ENCODE results near the gene CHMP6. TPM values are rescaled to one million over a fixed set of nuclear protein-coding genes. Genes with fewer than 3 reads are reported as not detected.
A peak's percentile ranks its signal among the peaks of the same experiment; 100 is the strongest.

Gene CHMP6
- total and polyA plus RNA-seq, 5 donors = 18.4 to 24.6 (median 20.4) TPM

GRCh38 chr17:81043319-81043724, 51.7 kb downstream of the CHMP6 start:
- no peaks in the 10 kb centered on the region for H3K27me3 ChIP-seq (ENCODE audit: control insufficient read depth, insufficient read depth)
- H3K4me1 ChIP-seq (ENCODE audit: control insufficient read depth, insufficient read depth, low read length) = peaks cover 20% of the 10 kb centered on the region
- DNase-seq (no peak), ATAC-seq (no peak)
- H3K9me3 ChIP-seq (ENCODE audit: control insufficient read depth, low read length) = no peaks in the 10 kb centered on the region
- intact Hi-C loops (cut with DNase I) = no loop called here
- no peak overlapping the region for H3K4me3 ChIP-seq (ENCODE audit: low read length)
- H3K27ac ChIP-seq (ENCODE audit: low read length) = peak overlapping the region; percentile 67
- WGBS = 78% methylated on average over 19 of the region's 19 CpGs

GRCh38 chr17:81043725-81044427, 52.2 kb downstream of the CHMP6 start:
- peak overlapping the region; percentile 67 for H3K27ac ChIP-seq (ENCODE audit: low read length)
- no peaks in the 10 kb centered on the region for H3K9me3 ChIP-seq (ENCODE audit: control insufficient read depth, low read length)
- peaks cover 17% of the 10 kb centered on the region for H3K4me1 ChIP-seq (ENCODE audit: control insufficient read depth, insufficient read depth, low read length)
- intact Hi-C loops (cut with DNase I) = no loop called here
- DNase-seq (peak in 2 of 3 donors; percentile 54 to 83), ATAC-seq (peak; percentile 13 to 56)
- WGBS = 61% methylated on average over 38 of the region's 38 CpGs
- H3K27me3 ChIP-seq (ENCODE audit: control insufficient read depth, insufficient read depth) = no peaks in the 10 kb centered on the region
- H3K4me3 ChIP-seq (ENCODE audit: low read length) = no peak overlapping the region

DNA sequence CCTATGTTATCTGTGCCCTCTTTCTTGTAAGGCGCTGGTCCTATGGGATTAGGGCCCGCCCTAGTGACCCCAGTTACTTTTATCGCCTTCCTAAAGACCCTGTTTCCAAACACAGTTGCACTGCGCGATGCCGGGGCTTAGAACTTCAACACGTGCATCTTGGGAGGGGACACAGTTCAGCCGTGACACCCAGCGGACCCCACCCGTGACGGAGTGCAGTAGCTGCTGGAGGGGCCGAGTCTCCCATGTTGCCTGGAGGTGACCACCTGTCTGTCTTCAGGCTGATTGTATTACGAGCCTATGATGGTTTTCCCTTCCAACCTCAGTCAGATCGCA, 52.8 kb downstream of the CHMP6 start:
- no peak overlapping the region for H3K4me3 ChIP-seq (ENCODE audit: low read length)
- intact Hi-C loops (cut with DNase I) = no loop called here
- peaks cover 14% of the 10 kb centered on the region for H3K4me1 ChIP-seq (ENCODE audit: control insufficient read depth, insufficient read depth, low read length)
- 44% methylated on average over 14 of the region's 14 CpGs for WGBS
- peak overlapping the region; percentile 67 for H3K27ac ChIP-seq (ENCODE audit: low read length)
- ATAC-seq (no peak), DNase-seq (no peak)
- no peaks in the 10 kb centered on the region for H3K27me3 ChIP-seq (ENCODE audit: control insufficient read depth, insufficient read depth)
- no peaks in the 10 kb centered on the region for H3K9me3 ChIP-seq (ENCODE audit: control insufficient read depth, low read length)

GRCh38 chr17:81044764-81045589, 53.3 kb downstream of the CHMP6 start:
- Histone ChIP-seq H3K9me3 (ENCODE audit: control insufficient read depth, low read length) (no peaks in the 10 kb centered on the region), H3K4me3 (ENCODE audit: low read length) (no peak overlapping the region), H3K27ac (ENCODE audit: low read length) (peak overlapping the region; percentile 67), H3K4me1 (ENCODE audit: control insufficient read depth, insufficient read depth, low read length) (peaks cover 11% of the 10 kb centered on the region), H3K27me3 (ENCODE audit: control insufficient read depth, insufficient read depth) (no peaks in the 10 kb centered on the region)
- intact Hi-C loops (cut with DNase I) = no loop called here
- DNase-seq (peak; percentile 92 to 98 (median 96)), ATAC-seq (peak; percentile 72 to 74)
- WGBS = 13% methylated on average over 28 of the region's 28 CpGs

DNA sequence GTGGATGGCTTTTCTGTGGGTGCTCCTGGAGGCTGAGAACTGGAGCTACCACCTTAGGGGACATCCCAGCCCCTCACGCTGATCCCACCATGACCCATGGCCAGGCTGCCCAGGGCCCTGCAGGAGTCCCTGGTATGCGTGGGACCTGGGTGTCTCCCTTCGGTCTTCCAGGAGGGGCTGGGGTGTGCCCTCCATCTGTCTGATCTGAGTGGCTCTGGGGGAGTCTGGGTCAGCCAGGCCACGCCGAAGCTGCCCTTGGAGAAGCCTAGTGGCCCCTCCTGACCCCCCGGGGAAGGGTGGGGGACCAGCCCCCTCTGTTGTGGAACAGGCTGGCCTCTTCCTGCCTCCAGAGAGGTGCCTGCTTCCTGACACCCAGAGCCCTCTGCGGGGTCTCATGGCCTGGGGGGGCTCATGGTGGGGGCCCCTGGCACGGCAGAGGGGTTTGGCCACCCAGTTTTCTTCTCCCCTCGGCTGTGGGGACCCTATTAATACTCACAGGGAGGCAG, 54.0 kb downstream of the CHMP6 start:
- intact Hi-C loops (cut with DNase I) = no loop called here
- Histone ChIP-seq H3K27ac (ENCODE audit: low read length) (peak overlapping the region; percentile 67), H3K4me3 (ENCODE audit: low read length) (no peak overlapping the region), H3K27me3 (ENCODE audit: control insufficient read depth, insufficient read depth) (no peaks in the 10 kb centered on the region), H3K4me1 (ENCODE audit: control insufficient read depth, insufficient read depth, low read length) (peaks cover 11% of the 10 kb centered on the region), H3K9me3 (ENCODE audit: control insufficient read depth, low read length) (no peaks in the 10 kb centered on the region)
- DNase-seq = peak in 1 of 3 donors; percentile 61
- ATAC-seq = no peak
- 72% methylated on average over 9 of the region's 9 CpGs for WGBS

- no peak for ATAC-seq
- intact Hi-C loops (cut with DNase I) = no loop called here
- 84% methylated on average over 17 of the region's 17 CpGs for whole genome bisulfite sequencing
These were observed 54.6 kb downstream of the CHMP6 start for GRCh38 chr17:81046132-81046769.

DNA sequence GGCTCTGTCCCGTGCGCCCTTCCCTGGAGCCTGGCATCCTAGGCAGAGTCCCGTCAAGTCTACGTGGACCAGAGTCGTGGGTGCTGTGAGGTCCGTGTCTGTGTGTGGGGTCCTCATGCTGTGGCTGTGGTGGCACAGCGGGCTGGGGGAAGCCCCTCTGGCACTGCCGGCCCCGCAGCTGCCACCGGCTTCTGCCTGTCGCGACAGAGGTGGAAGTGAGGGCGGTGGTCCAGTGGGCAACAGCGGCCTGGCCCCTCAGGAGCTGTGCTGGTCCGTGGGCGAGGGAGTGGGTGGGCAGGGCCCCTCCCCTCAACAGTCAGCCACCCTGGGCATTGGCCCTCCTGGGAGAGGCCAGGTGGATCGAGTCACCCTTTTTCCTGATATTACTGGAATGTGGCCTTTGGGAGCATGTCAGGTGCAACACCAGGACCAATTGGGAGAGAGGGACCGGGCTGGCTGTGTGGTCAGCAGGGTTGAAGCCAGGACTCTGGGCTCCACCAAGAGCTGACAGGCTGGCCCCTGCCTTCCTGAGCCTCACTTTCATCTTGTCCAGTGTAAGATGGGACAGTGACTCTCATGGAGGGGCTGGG, 55.2 kb downstream of the CHMP6 start:
- no peaks in the 10 kb centered on the region for H3K27me3 ChIP-seq (ENCODE audit: control insufficient read depth, insufficient read depth)
- no peak for DNase-seq
- no peak for ATAC-seq
- H3K4me3 ChIP-seq (ENCODE audit: low read length) = no peak overlapping the region
- H3K27ac ChIP-seq (ENCODE audit: low read length) = no peak overlapping the region
- peaks cover 11% of the 10 kb centered on the region for H3K4me1 ChIP-seq (ENCODE audit: control insufficient read depth, insufficient read depth, low read length)
- 82% methylated on average over 18 of the region's 18 CpGs for WGBS
- intact Hi-C loops (cut with DNase I) = no loop called here
- H3K9me3 ChIP-seq (ENCODE audit: control insufficient read depth, low read length) = no peaks in the 10 kb centered on the region

More at GRCh38 chr17:81046132-81046769, 54.6 kb downstream of the CHMP6 start:
- Histone ChIP-seq H3K9me3 (ENCODE audit: control insufficient read depth, low read length) (no peaks in the 10 kb centered on the region), H3K27ac (ENCODE audit: low read length) (no peak overlapping the region), H3K4me3 (ENCODE audit: low read length) (no peak overlapping the region), H3K4me1 (ENCODE audit: control insufficient read depth, insufficient read depth, low read length) (peaks cover 11% of the 10 kb centered on the region), H3K27me3 (ENCODE audit: control insufficient read depth, insufficient read depth) (no peaks in the 10 kb centered on the region)
- no peak for DNase-seq

DNA sequence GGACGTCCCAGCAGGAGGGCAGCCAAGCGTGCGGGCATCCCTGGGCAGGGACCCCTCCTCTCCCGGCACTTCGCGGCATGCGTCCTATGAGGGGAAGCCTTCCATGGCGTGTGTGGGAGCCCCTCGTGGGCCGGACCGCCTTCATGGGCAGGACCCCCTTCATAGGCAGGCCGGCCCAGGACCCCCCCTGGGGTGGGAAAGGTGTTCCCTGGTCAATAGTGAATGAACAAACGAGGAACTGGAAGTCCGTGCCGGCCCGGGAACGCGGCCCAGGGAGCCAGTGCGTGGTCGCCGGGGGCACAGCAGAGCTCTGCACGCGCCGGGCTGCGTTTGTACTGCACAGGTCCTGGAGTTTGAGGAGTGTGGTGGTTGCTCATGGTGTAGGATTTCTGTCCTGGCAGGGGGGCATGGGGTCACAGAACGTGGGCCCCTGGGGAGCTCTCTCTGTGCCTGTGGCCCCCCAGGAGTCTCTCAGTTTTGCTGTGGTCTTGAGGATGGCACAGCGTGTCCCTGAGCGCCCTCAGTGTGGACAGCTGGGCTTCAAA, 57.3 kb downstream of the CHMP6 start:
- Histone ChIP-seq H3K27me3 (ENCODE audit: control insufficient read depth, insufficient read depth) (no peaks in the 10 kb centered on the region), H3K27ac (ENCODE audit: low read length) (no peak overlapping the region), H3K4me1 (ENCODE audit: control insufficient read depth, insufficient read depth, low read length) (peaks cover 11% of the 10 kb centered on the region), H3K4me3 (ENCODE audit: low read length) (no peak overlapping the region), H3K9me3 (ENCODE audit: control insufficient read depth, low read length) (no peaks in the 10 kb centered on the region)
- peak in 2 of 3 donors; percentile 55 to 61 for DNase-seq
- no peak for ATAC-seq
- intact Hi-C loops (cut with DNase I) = no loop called here
- 87% methylated on average over 28 of the region's 28 CpGs for WGBS

- Histone ChIP-seq H3K4me1 (ENCODE audit: control insufficient read depth, insufficient read depth, low read length) (peaks cover 10% of the 10 kb centered on the region), H3K9me3 (ENCODE audit: control insufficient read depth, low read length) (no peaks in the 10 kb centered on the region), H3K4me3 (ENCODE audit: low read length) (no peak overlapping the region), H3K27ac (ENCODE audit: low read length) (no peak overlapping the region), H3K27me3 (ENCODE audit: control insufficient read depth, insufficient read depth) (no peaks in the 10 kb centered on the region)
- 55% methylated on average over 17 of the region's 17 CpGs for WGBS
- no peak for DNase-seq
- ATAC-seq = no peak
- intact Hi-C loops (cut with DNase I) = no loop called here
These were observed 57.8 kb downstream of the CHMP6 start for GRCh38 chr17:81049372-81049911.

Data from right cardiac atrium (tissue), 5 donors.